Activated naive CD8-positive, alpha-beta T cell (primary cell): Measurements from ENCODE around the gene NDP.
A peak's percentile ranks its signal among the peaks of the same experiment; 100 is the strongest.

Experiments used
- H3K27ac Mint-ChIP-seq: one replicate; pipeline ENCODE4 v1.8.0; 2021; ENCODE audit warnings: mixed read lengths
- H3K27me3 Mint-ChIP-seq: one replicate; pipeline ENCODE4 v1.8.0; 2021; ENCODE audit warnings: mixed read lengths
- H3K36me3 Mint-ChIP-seq: one replicate; pipeline ENCODE4 v1.8.0; 2021; ENCODE audit warnings: mixed read lengths
- H3K4me1 Mint-ChIP-seq: one replicate; pipeline ENCODE4 v1.8.0; 2021; ENCODE audit warnings: low read depth, mixed read lengths
- H3K4me3 Mint-ChIP-seq: one replicate; pipeline ENCODE4 v1.8.0; 2021; ENCODE audit warnings: mild to moderate bottlenecking, mixed read lengths
- H3K9me3 Mint-ChIP-seq: one replicate; pipeline ENCODE4 v1.8.0; 2021; ENCODE audit warnings: low read depth, mixed read lengths

The NDP gene

DNA sequence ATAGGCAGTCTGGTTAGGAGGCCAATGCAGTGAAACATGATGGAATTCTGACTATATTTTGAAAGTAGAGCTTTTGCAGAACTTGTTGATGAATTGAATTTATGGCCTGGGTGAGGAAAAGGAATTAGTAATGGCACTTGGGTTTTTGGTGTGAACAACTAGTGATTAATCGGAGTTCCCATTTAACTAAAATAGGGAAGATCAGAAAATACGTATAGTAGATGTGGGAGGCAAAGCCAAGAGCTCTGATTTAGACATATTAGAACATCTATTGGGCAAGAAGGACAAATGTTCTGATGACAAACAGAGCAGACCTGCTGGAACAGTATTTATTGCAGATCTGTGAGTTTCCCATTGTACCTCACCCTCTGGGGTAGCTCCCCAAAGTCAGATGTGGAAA, 12.3 kb upstream of the NDP start:
- H3K9me3 Mint-ChIP-seq: no peaks in the 10 kb centered on the region
- H3K4me3 Mint-ChIP-seq: no peak overlapping the region
- no peaks in the 10 kb centered on the region for H3K36me3 Mint-ChIP-seq
- no peaks in the 10 kb centered on the region for H3K27me3 Mint-ChIP-seq
- H3K4me1 Mint-ChIP-seq: no peaks in the 10 kb centered on the region
- no peak overlapping the region for H3K27ac Mint-ChIP-seq

DNA sequence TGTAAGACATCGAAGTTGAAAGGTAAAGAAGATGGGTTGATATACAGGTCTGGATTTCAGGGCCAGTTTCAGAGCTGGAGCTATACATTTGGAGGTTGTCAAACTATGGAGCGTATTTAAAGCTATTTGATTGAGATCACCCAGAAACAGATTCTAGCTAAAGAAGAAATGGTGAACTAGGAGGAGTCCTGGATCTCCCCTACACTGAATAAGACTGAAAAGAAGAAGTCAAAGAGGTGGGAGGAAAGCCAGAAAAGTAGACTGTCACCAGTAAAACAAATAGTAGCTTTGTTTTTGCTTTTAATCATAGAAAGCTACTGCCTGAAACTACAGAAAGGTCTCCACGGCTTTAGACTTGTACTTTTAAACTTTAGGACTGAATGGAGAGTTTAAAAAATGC, 5.0 kb upstream of the NDP start:
- Mint-ChIP-seq H3K9me3 (no peaks in the 10 kb centered on the region), H3K4me1 (peaks cover 7% of the 10 kb centered on the region), H3K4me3 (no peak overlapping the region), H3K27ac (no peak overlapping the region), H3K36me3 (no peaks in the 10 kb centered on the region), H3K27me3 (peaks cover 10% of the 10 kb centered on the region)

DNA sequence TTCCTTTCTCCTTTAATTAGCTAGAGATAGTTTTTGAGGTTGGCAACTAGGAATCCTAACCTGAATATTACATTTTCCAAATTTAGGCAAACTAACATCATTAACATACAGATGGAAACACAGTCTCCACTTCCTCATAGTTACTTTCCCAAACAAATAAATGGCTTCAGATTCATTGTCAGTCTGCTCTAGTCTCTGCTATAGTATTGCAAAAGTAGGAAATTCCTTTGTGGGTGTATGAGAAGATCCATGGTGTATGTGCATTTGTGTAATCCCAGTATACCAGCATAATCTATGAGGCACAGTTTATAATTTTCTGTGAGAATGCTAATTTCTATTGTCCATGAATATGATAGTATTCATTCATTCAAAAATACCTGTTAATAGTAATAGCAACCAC, 3.0 kb upstream of the NDP start:
- no peaks in the 10 kb centered on the region for H3K9me3 Mint-ChIP-seq
- no peak overlapping the region for H3K27ac Mint-ChIP-seq
- peaks cover 13% of the 10 kb centered on the region for H3K4me1 Mint-ChIP-seq
- H3K36me3 Mint-ChIP-seq: no peaks in the 10 kb centered on the region
- no peak overlapping the region for H3K4me3 Mint-ChIP-seq
- H3K27me3 Mint-ChIP-seq: peaks cover 13% of the 10 kb centered on the region

DNA sequence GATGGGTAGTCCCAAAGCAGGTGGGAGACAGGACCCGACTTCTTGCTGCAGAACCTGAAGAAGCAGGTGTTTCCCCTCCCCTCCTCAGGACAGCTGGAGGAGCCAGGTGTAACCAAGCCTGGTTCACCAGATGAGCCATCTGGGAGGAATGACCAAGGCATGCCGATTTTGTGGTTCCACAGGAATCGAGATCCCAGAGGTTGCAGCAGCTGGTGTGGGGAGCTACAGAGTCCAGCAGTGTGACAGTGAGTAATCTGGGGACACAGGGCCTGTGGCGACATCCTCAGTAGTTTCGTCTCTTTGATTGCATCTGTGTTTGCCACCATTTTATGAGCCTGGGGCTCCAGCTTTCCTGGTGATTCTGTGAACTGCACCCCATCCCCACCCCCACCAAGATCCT, 2.6 kb upstream of the NDP start:
- Mint-ChIP-seq H3K36me3 (no peaks in the 10 kb centered on the region), H3K4me1 (peaks cover 13% of the 10 kb centered on the region), H3K27me3 (peaks cover 13% of the 10 kb centered on the region), H3K27ac (no peak overlapping the region), H3K4me3 (no peak overlapping the region), H3K9me3 (no peaks in the 10 kb centered on the region)

DNA sequence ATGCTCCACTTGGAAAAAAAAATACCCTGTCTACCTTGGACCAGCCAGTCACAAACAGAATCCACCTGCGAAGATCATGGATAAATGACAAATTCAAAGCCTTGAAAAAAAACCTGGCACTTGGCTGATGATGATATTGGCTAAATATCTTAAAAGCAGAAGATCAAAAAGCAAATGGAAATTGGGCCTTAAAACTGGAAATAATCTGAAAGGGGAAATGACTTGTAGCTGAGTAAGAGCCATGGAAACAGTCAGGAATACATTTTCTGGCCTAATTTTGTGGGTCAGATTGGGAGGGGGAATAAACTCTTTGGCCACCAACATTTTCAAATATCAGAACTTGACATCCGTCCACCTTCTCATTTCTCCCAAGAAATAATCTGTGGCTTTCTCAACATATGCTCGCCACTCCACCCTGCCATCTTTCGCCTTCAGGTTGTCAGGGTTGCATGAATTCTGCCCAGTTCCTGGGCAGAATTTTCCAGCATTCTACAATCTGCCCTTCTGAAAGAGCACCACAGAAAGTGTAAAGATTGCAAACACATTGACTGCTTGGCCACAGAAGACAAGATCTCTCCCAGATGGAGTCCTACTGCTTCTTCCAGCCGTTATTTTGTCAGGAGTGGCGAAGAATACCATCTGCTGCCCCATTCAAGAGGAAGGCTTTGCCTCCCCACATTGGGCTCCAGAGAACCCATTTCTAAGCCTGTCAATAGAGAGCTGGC, 1.7 kb upstream of the NDP start:
- Mint-ChIP-seq H3K9me3 (no peaks in the 10 kb centered on the region), H3K36me3 (no peaks in the 10 kb centered on the region), H3K4me3 (no peak overlapping the region), H3K4me1 (peaks cover 13% of the 10 kb centered on the region), H3K27ac (no peak overlapping the region), H3K27me3 (peaks cover 13% of the 10 kb centered on the region)

DNA sequence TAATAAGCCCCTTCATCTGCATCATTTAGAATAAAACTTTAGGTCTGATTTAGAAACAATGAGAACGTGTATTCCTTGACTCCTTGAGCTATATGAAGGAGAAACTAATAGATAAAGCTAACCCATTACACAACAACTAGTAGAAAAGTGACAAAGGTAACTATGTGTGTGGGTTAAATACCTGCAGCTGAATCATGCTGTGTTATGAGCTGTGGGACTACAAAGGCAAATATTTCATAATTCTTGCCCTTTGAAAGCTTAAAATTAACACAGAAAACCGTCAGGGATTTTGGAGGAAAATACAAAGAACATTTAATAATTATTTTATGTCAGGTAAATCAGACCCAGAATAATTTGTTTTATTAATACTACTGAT, 898 bp upstream of the NDP start:
- H3K36me3 Mint-ChIP-seq: no peaks in the 10 kb centered on the region
- H3K4me3 Mint-ChIP-seq: peak overlapping the region; percentile 83
- peaks cover 13% of the 10 kb centered on the region for H3K4me1 Mint-ChIP-seq
- no peaks in the 10 kb centered on the region for H3K9me3 Mint-ChIP-seq
- H3K27me3 Mint-ChIP-seq: peaks cover 13% of the 10 kb centered on the region
- H3K27ac Mint-ChIP-seq: no peak overlapping the region

DNA sequence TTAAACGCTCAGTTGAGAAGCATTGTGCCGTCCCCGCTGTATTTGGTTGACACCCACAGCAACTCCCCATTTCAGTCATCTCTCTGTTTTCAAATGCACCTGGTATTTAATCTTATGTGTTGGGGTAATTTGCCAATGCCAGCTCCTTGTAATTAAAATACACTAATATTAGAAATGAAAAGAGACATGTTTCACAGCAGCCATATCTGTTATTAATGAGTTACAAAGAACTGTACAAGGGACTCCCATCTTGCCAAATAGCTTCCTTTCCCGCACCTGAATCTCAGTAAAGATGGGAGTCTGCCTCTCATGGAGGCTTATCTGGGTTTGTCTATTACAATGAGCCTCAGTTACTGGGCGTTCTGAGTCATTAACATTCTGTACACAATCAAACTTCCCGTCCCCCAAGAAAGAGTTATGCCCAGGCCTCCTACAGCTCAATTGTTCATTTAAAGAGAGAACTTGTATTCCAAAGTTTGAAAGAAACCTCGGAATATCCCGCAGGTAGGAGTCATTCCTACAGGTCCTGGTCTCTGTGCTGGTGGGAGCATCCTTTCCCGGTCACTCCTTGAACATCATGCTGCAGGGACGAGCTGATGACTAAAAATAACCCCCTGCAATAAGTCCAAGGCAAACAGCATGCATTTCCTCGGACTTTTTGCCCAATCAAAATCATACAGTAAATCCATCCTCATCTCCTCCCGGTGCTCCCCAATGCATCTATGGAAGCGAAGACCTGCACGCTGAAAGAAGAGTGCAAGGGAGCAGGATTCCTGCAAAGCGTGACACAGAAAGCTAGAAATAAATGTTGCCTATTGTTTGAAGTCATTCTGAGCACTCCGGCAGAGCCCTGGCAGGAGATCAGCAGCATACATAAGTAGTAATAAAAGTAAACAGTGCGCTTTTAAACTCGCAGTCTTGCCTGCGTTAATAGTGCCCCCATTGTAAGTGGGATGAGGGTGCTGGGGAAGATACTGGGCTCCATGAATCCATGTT, 926 bp downstream of the NDP start:
- peak overlapping the region; percentile 83 for H3K4me3 Mint-ChIP-seq
- H3K9me3 Mint-ChIP-seq: no peaks in the 10 kb centered on the region
- H3K27ac Mint-ChIP-seq: no peak overlapping the region
- H3K36me3 Mint-ChIP-seq: no peaks in the 10 kb centered on the region
- peaks cover 13% of the 10 kb centered on the region for H3K27me3 Mint-ChIP-seq
- H3K4me1 Mint-ChIP-seq: peaks cover 13% of the 10 kb centered on the region

DNA sequence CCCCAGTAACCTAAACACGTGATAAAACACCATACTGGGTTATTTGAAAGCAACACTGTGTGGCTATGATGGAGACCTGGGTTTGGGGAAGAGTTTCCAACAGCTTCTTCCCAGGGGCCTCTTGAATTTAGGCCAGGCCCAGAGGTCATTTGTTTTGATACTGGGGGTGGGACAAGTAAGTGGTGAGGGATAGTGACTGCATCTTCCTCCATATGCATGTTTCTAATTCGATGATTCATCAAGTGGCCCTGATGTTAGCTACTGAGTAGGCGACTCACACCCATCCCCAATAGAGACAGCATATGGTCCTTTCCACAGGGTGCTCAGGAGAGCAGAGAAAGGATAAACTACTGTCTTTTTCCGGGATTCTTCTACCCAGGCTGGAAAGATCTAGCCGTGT, 2.7 kb downstream of the NDP start:
- Mint-ChIP-seq H3K9me3 (no peaks in the 10 kb centered on the region), H3K4me1 (peaks cover 13% of the 10 kb centered on the region), H3K4me3 (no peak overlapping the region), H3K27me3 (peaks cover 13% of the 10 kb centered on the region), H3K27ac (no peak overlapping the region), H3K36me3 (no peaks in the 10 kb centered on the region)

DNA sequence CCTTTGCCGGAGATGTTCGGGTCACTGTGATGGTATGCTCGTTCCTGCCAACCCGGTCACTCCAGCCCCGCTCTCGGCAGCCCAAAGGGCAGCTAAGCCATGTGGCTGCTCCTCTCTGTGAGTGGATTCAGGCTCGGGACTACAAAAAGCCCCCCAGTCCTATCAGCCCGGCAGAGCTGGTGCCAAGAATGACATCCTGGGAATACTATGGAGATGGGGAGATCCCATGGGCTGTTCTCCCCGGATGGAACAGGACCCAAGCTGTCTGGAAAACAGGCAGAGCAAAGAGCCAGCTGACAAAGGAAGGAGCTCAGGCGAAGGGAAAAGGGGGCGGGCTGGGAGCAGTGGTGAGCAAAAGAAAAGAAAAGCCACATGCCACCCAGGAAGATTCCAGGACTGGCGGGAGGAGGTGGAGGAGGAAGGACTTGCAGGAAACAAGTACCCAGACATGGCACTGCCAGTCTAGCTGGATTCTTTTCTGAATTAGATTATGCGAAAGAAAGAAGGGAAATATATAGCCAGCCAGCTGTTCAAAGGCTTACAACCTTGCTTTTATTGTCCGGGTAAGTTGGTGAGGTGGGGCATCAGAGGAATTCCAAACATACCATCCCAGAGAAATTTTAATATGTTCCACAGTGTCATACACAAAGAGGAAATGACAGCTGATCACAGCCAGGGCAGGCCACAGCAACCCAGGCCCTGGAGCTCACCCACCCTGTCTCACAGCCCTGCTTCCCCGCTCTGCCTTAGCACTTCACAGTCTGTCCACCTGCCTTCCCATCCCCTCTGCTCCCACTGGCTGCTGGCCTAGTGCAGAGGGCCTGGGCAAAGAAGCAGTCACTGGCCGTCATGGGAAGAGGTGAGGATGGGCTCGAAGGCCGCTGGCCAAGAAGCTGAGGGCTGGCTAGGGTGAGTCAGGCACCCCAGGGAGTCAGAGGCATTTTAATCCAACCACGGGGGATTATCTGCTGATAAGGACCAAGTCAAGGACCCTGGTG, 3.4 kb downstream of the NDP start:
- Mint-ChIP-seq H3K9me3 (no peaks in the 10 kb centered on the region), H3K27me3 (peaks cover 9% of the 10 kb centered on the region), H3K36me3 (no peaks in the 10 kb centered on the region), H3K4me1 (peaks cover 13% of the 10 kb centered on the region), H3K27ac (no peak overlapping the region), H3K4me3 (no peak overlapping the region)

DNA sequence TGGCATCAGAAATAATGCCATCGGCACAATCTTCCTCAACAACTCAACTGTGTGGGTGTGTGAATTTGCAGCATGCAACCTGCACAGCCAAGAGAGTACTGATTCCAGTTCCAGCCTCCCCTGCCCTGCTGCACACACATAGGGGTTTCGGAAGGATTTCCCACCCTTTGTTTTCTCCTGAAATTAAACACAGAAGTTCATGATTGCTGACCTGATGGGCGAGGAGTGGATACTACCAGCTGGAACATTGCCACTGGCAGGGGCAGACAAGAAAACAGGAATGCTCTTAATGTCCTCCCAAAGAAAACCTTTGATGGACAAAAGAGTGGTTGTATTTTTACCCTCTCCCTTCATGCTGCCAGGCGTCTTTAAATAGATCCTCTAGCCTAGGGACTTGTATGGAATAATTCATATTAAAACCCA, 4.8 kb downstream of the NDP start:
- H3K27ac Mint-ChIP-seq: no peak overlapping the region
- no peak overlapping the region for H3K4me3 Mint-ChIP-seq
- H3K9me3 Mint-ChIP-seq: no peaks in the 10 kb centered on the region
- H3K36me3 Mint-ChIP-seq: no peaks in the 10 kb centered on the region
- peaks cover 2% of the 10 kb centered on the region for H3K27me3 Mint-ChIP-seq
- peaks cover 7% of the 10 kb centered on the region for H3K4me1 Mint-ChIP-seq

DNA sequence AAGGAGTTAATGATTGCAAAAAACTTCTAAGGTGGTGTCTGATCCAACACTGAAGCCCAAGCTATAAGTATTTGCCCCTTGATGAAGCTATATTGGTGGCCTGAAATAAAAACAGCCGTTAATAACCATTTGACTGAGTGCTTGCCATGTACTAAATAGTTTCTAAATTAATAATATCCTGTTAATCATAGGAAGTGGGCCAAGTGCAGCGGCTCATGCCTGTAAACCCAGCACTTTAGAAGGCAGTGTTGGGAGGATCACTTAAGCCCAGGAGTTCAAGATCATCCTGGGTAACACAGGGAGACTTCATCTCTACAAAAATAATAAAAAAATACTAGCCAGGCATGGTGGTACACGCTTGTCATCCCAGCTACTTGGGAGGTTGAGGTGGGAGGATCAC, 8.3 kb downstream of the NDP start:
- Mint-ChIP-seq H3K4me1 (no peaks in the 10 kb centered on the region), H3K27ac (no peak overlapping the region), H3K9me3 (no peaks in the 10 kb centered on the region), H3K4me3 (no peak overlapping the region), H3K36me3 (no peaks in the 10 kb centered on the region), H3K27me3 (no peaks in the 10 kb centered on the region)

DNA sequence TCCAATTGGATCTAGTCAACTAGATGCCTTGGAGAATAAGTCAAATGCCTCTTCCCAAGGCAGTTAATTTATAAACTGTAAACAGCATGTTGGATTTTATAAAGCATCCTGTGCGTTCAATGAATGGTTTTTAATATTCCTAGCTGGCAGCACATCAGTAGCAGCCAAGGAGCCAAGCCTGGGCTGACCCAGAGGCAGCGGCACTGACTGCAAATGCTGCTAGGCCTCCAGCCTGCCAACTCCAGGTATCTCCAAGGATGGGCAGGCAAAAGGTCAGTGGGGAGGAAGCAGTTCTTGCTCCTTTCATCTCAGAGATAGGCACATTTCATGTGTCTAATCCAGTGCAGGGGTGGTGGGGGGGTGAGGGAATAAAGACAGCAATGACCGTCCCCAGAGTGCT, 9.5 kb downstream of the NDP start:
- H3K36me3 Mint-ChIP-seq: no peaks in the 10 kb centered on the region
- H3K9me3 Mint-ChIP-seq: no peaks in the 10 kb centered on the region
- no peak overlapping the region for H3K4me3 Mint-ChIP-seq
- H3K27me3 Mint-ChIP-seq: no peaks in the 10 kb centered on the region
- H3K27ac Mint-ChIP-seq: no peak overlapping the region
- peaks cover under 1% of the 10 kb centered on the region for H3K4me1 Mint-ChIP-seq

DNA sequence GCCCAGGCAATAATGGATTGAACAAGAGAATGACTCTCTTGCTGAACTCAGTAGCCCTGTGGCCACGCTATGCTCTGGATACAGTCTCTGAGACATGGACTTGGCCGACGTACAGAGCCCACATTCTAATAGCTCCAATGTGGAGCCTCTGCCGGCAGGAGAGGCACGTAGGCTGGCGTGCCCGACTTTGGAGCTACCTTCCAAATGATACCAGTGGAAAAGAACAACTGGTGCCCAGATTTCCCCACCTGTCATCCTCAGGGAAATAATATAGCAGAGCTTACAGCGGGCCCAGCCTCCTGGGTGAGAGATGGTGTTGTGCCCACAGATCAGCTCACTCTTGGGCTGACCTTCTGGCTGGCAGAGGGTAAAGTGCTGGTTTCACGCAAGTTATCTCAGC, 10.6 kb downstream of the NDP start:
- Mint-ChIP-seq H3K27me3 (no peaks in the 10 kb centered on the region), H3K36me3 (no peaks in the 10 kb centered on the region), H3K4me1 (peaks cover 4% of the 10 kb centered on the region), H3K9me3 (no peaks in the 10 kb centered on the region), H3K4me3 (no peak overlapping the region), H3K27ac (no peak overlapping the region)

DNA sequence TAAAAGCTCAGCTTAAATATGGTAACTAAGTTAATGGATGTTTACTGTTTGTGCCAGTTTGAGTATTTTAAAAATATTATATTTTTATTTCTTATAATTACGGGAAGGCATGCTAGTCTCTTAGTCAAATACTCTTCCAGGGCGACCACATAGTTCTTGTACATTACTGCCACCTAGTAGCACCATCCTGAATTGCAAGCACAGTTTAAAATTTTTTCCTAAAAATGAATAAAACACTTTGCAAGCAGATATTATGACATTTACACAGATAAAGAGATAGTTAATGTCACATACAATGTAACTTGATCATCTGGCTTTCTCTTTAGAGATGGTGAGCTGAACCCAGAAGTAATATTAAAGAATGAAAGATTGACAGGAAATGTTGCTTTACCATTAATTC, 11.5 kb downstream of the NDP start:
- no peaks in the 10 kb centered on the region for H3K27me3 Mint-ChIP-seq
- no peaks in the 10 kb centered on the region for H3K36me3 Mint-ChIP-seq
- no peak overlapping the region for H3K27ac Mint-ChIP-seq
- no peak overlapping the region for H3K4me3 Mint-ChIP-seq
- H3K4me1 Mint-ChIP-seq: peaks cover 4% of the 10 kb centered on the region
- H3K9me3 Mint-ChIP-seq: no peaks in the 10 kb centered on the region
